Right ventricle myocardium superior (tissue), 1 donor: Measurements from ENCODE around the gene STK16. TPM values are rescaled to one million over a fixed set of nuclear protein-coding genes. Genes with fewer than 3 reads are reported as not detected.
A peak's percentile ranks its signal among the peaks of the same experiment; 100 is the strongest.
"Not testable (repeated sequence)": the region's sequence is repeated elsewhere in the genome, so short reads cannot be mapped to it uniquely, and the experiment has no call there.

ENCODE experiments used
- ATAC-seq: fragments of 200-7000 bp; cut with Tn5 transposase; one replicate; pipeline ENCODE4 v1.9.1; 2020; ENCODE audit warnings: mild to moderate bottlenecking; ENCODE audit not compliant: poor library complexity
- DNase-seq: peaks from one replicate; pipeline ENCODE4 v3.0.0-alpha.2; 2020
- intact Hi-C: fragments of 100-400 bp; cut with DNase I; formaldehyde crosslinking; loops from one replicate; pipeline ENCODE4 v1.11.2; 2022
- total RNA-seq: library from RNA; stranded (reverse); fragmentation: NEBNext Ultra II Directional; extraction: Animal tissue kit (Norgen Biotek cat#: 25700); gene quantifications from one replicate; pipeline ENCODE4 v1.2.1, GENCODE V29; 2021
- donor health status: DM: no; HTN: yes; CAD: no; lungs with severe emphysema.

The STK16 gene
- total RNA-seq, 1 donor from 2014 or later = 16.7 TPM

DNA sequence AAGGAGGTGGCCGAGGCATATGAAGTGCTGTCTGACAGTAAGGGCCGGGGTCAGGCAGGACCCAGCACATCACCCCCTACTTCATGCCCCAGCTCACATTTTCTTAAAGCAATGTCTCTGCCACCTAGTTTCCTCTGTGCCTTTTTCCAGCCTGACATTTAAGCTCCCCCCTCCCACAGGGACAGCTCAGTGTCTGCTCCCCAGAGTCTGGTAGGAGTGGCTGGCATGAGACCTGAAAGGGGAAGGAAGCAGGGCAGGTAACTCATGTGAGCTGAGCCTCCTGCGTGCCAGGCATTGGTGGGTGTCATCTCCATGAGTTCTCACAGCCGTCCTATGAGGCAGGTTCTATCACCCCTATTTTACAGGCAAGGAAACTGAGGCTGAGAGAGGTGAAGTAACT lies 35.4 kb downstream of the STK16 start:
- intact Hi-C loops = no loop called here
- no peak for ATAC-seq
- DNase-seq = no peak

DNA sequence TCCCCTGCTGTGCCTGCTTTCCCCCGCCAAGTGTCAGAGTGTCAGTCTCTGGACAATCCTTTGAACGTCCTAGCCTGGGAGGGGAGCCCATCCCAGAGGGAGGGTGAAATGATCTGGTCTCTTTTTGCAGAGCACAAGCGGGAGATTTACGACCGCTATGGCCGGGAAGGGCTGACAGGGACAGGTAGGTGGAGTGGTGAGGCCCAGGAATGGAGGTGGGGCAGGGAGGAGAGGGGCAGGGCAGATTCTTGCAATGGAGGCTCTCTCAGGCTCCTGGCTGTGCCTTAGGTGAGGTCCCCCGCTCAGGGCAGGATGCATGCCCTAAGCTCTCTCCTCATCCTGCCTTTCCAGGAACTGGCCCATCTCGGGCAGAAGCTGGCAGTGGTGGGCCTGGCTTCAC lies 36.3 kb downstream of the STK16 start:
- intact Hi-C loops = no loop called here
- no peak for ATAC-seq
- DNase-seq = no peak

DNA sequence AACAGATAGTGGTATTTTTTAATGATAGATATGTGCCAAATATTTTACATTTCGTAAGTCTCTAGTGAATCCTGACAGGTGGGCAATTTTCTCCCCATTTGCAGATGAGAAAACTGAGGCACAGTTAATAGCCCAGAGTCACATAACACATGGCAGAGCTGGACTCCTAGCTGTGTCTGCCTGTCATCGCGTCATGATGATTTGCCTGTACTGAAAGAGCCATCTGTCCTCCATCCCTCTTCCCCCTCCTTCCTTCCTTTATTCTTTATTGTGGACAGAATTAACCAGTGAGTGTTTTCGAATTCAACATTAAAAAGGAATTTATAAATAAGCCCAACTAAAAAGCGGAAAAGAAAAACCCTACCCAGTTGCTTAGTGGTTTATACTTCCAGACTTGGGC lies 37.1 kb downstream of the STK16 start:
- intact Hi-C loops = no loop called here
- no peak for DNase-seq

DNA sequence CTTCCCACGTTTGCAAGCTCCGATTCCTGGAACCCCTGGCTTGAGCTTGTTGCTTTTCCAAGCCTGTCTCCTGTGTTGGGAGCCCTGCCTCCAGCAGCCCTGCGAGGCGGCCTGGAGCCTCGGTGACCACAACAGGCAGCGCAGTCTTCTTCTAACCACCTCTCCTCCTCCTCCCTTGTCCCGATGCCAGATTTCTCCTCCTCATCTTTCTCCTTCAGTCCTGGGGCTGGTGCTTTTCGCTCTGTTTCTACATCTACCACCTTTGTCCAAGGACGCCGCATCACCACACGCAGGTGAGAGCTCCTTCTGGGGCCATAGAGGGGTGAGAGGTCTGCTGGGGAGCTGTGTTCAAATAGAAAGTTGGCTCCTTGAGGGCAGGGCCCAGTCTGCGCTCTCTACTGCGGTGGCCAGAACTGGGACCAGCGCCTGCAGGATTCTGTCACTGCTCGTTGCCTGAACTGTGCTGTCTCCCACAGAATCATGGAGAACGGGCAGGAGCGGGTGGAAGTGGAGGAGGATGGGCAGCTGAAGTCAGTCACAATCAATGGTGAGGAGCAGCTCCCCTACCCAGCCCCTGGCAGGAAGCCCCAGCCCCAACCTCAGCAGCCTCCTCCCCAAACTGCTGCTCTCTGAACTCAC lies 37.8 kb downstream of the STK16 start:
- intact Hi-C loops = no loop called here
- ATAC-seq (no peak), DNase-seq (no peak)

More for the DNA sequence above, 37.1 kb downstream of the STK16 start:
- no peak for ATAC-seq

DNA sequence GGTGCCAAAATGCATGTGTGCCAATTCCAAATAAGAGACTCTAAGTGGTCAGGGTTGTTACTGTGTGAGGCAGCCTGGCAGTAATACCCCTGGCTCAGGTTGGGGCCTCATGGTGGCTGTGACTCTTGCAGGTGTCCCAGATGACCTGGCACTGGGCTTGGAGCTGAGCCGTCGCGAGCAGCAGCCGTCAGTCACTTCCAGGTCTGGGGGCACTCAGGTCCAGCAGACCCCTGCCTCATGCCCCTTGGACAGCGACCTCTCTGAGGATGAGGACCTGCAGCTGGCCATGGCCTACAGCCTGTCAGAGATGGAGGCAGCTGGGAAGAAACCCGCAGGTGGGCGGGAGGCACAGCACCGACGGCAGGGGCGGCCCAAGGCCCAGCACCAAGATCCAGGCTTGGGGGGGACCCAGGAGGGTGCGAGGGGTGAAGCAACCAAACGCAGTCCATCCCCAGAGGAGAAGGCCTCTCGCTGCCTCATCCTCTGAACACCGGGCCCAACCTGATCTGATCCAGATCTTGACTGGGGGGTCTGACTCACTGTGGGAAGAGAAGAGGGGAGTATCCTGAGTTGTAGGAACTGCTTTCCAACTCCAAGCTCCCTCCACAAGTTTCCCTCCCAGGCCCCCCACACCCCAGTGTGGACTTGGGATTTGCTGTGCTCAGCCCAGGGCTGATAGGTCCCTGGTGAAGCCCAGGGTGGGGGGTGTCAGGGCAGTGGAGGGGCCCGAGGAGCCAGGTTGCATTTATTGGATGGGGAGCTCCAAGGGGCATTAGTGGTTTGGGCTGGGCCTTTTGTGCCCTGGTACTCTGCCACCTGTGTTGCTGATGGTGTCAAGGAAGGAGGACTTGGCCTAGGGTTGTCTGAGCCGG lies 39.5 kb downstream of the STK16 start:
- intact Hi-C loops = no loop called here
- ATAC-seq = no peak
- no peak for DNase-seq

DNA sequence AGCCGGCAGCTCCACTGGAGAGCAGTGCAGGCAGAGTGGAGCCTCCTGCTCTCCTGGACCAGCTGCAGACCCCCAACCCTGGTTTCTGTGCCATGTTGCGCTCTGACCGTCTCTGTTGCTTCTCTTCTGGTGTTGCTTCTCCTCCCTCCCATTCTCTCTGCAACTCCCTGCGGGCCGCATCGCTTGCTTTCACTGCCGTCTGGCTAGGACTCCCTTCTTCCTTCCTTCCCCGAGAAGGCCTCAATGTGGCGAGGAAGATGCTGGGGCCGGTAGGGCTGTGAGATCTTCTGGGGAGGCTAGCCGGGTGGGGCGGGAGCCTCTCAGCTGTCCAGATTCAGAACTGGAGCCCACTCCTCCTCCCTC lies 40.1 kb downstream of the STK16 start:
- DNase-seq (no peak), ATAC-seq (no peak)
- intact Hi-C loops = no loop called here

DNA sequence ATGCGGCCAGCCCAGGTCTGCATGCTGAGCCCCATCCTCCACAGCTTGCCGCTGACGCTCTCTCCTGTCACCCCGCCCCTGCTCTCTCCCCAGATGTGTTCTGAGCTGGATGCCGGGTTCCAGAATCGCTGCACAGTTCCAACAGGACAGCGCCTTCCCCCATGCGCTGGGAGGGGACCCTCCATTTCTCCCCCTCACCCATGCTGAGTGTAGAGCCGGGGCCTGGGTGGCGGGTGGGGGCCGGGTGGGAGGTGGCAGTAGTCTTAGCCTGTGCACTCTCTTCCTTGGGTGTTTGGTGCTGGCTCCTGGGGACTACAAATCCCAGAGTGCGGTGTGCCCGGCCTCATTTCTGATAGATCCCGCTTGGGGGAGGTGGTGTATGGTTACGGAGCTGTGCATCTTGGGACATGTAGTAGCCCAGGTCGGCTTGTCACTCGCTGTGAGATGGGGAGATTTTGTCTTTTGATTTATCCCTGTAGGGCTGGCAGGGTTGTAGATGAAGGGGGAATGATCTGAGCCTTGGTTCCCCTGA lies 40.7 kb downstream of the STK16 start:
- peak; percentile 42 for ATAC-seq
- intact Hi-C loops = no loop called here
- DNase-seq = no peak

DNA sequence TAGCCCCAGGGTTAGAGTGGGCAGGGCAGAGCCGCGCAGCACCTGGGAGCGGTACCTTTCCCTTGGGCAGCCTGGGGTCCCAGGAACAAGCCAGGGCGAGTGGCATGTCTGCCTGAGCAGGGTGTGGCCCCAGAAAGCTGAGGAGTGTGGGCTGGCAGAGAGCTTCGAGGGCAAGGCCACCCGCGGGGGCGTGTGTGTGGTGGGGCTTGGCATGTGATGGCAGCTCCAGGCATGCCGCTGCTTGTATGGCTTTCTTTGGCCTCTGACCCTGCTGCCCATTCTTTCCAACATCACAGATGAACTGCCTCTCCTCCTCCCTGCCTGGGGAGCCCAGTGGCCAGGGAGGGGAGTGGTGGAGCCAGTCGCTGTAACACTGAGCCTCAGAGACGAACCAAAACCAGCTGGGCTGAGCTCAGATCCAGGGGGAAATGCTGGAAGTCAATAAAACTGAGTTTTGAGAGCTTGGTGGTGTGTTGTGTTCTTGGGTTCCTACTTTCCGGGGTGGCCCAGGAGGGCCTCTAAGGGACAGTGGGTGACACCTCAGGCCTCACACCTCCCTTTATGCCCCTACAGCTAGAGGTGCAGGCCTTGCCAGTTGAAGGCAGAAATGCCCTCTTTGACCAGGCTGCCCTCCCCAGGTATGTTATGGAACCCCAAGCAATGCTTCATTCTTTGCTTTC lies 41.3 kb downstream of the STK16 start:
- intact Hi-C loops = no loop called here
- DNase-seq (no peak), ATAC-seq (no peak)

DNA sequence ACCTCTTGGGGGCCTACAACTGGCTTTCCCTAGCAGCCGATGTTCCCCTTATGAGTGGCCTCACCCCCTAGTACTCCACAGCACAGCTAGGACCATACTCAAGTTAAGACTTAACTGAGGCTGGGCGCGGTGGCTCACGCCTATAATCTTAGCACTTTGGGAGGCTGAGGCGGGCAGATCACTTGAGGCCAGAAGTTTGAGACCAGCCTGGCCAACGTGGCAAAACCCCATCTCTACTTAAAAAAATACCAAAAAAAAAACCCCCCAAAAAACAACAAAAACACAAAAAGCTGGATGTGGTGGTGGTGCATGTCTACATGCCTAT lies 41.8 kb downstream of the STK16 start:
- intact Hi-C loops, DNase-seq, ATAC-seq: not testable (repeated sequence)

DNA sequence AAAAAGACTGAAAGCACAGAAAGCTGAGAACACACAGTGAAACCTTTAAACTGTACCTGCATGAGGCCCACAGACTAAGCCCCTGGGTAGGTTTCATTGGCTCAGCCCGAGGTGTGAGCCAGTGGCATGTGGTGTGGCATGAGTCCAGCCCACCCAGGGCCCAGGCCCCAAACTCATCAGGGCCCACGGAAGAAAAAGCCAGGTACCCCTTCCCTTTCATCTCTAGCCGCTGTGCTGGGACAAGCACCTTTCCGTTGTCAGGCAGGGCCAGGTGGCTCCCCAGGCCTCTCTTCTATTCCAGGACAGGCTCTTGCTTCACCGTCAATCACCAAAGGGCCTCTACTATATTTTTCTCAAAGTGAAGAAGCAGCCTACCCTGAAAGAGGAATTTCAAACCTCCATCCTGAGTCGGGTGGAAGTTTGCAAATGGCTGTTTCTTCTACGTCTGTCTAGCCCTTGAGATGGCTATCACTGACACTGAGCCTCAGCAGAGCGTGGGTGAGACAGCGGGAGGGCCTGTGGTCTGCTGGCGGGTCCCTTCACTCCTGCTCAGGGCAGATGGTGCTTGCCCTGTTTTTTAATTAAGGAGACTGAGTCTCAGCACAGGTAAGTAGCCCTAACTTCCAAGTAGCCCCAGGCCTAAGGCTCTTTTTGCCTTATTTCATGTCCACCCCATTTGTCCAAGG lies 42.4 kb downstream of the STK16 start:
- no peak for DNase-seq
- intact Hi-C loops = no loop called here
- no peak for ATAC-seq

DNA sequence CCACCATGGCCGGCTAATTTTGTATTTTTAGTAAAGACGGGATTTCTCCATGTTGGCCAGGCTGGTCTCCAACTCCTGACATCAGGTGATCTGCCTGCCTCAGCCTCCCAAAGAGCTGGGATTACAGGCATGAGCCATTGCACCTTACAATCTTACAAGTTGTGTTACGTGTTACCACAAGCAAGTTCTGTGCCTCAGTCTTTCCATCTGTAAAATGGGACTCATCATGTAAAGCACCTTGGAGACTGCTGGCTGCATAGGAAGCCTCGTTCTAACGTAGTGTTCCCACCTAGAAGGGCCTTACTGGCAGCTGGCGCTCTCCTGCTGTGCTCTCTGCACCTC lies 43.9 kb downstream of the STK16 start:
- intact Hi-C loops = no loop called here
- no peak for ATAC-seq
- DNase-seq = no peak

DNA sequence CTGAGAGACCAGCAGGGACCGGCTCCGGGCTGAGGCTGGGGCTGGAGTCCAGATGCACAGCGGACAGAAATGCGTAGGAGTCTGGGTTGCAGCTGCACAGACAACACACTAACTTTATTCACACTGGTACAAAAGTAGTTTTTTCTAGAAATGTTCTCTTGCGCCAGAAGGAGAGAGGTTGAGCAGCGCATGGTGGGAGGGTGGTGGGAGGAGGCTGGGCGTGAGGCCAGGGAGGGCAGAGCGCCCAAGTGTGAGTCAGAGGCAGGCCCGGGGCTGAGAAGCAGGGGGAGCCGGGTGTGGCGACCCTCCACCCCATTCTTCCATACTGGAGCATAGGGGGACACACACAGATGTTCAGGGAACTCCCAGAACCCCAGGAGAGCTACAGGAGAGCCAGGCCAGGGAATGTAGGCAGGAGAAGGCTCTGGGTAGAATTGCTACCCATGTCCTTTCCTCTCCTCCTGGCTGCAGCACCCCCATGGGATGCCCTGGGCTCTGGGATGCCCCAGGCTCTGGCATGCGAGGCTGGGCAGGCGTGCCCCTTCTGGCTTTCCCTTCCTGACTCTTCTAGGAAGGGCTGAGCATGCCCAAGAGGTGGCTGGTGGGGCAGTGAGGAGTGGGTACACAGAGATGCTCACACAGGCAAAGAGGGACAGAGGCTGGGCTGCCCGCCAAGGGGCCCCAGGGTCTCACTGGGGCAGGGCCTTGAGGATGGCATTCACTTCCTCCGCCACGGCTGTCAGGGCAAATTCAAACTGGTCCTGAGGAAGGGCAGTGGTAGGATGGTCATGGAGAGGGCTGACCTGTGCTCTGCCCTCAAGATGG lies 44.5 kb downstream of the STK16 start:
- DNase-seq = peak; percentile 86
- intact Hi-C loops = no loop called here
- ATAC-seq = peak; percentile 61

DNA sequence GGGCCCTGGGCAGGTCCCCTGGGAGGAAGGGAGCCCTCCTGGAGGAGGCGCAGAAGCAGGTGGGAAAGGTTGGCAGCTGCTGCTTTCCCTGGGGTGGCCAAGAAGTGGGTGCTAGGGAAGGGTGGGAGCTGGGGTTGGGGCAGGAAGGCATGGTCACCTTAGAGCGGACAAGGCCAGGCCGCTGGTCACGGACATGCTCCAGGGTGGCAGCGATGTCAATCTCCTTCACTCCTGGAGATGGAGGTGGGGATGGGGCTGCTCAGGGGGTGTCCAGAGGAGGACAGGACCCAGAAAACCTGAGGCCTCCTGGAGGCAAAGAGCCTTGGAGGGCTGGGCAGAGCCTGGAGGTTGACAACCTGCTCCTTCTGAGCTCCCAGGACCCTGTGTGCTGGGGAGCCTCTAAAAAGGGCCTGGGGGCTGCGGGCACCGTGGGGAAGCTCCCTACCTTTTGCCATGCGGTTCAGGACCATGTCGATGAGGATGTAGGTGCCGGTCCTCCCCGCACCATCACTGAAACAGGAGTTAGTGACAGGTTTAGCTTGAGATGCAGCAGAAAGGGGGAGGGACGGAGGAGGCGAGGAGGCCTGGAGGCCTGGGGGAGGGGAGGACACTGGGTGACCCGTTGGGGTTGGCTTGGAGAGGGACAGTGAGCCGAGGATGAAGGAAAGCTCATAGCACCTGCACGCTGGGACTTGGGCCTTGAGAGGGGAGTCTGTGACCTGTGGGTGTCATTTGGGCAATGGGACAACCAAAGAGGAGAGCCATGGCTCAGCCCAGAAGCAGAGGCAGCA lies 45.3 kb downstream of the STK16 start:
- ATAC-seq = no peak
- intact Hi-C loops = no loop called here

DNA sequence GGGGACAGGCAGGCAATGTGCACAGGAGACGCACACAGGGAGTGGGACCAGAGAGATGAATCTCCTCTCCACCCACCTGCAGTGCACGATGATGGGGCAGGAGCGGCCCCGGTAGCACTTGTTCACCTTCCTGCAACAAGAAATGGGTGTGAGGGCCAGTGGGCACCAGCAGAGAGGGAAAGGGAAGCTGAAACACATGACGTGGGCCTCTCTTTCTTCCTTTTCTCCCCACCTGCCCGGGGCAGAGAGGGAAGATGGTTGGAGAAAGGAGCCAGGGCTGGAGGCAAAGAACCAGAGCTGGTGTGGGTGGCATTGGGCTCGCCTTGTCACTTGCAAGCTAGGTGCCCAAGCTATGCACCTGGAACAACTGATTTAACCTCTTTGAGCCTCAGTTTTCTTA lies 46.1 kb downstream of the STK16 start:
- intact Hi-C loops = no loop called here
- DNase-seq (no peak), ATAC-seq (no peak)

More for the DNA sequence above, 45.3 kb downstream of the STK16 start:
- no peak for DNase-seq

DNA sequence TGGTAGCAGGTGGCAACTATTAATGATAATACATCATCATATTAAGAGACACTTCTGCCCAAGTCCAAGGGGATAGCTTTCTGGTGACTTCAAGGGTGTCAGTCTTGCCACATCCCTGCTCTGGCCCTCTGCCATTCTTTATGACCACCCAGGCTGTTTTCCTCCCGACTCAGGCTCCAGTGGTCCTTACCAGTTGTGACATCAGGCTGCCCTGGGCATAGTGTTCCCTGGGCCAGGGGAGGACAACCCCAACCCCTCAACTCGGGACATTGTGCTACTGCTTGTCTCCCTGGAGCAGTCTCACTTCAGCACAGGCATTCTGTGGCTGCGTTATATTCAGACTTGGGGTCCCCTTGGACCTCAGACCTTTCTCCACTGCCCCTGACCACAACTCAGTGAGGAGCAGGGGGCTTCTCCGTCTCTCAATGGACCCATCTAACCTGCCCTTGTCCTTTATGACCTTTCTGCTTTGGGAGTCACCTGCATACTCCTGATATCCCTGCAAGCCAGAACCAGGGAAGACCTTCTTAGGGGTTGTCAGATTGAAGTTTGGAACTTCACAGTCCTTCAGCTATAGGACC lies 46.7 kb downstream of the STK16 start:
- ATAC-seq (no peak), DNase-seq (no peak)
- intact Hi-C loops = no loop called here

DNA sequence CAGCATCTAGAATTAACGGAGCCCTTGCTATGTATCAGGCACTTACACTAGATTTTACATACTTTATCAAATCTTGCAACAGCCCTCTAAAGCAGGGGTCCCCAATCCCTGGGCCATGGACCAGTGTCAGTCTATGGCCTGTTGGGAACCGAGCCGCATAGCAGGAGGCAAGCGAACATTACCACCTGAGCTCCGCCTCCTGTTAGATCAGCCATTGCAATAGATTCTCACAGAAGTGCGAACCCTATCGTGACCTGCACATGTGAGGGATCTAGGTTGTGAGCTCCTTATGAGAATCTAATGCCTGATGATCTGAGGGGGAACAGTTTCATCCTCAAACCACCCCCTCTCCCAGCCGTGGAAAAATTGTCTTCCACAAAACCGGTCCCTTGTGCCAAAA lies 47.3 kb downstream of the STK16 start:
- ATAC-seq (no peak), DNase-seq (no peak)
- intact Hi-C loops = no loop called here

DNA sequence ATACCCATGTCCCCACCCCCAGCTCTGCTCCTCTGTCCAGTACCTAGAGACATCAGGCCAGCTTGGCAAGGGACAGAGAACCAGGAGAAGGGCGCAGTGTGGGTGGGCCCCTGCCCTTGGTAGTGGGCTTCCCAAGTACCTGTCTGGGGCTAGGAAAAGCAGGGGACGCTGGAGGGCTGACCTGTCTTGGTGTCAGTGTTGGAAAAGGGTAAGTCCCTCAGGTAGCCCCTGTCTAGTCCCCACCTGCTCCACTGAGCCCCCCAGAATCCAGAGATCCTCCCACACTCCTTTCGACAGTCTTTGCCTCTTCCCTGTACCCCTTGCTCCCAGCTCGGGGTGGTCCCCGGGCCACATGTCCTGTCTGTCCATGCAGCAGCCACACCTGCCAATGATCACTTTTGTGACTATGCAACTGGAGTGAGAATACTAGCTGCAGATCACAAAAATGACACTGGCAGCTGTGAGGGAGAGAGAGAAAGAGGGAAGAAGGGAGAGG lies 48.5 kb downstream of the STK16 start:
- no peak for DNase-seq
- no peak for ATAC-seq
- intact Hi-C loops = loop anchor here (2.0 kb wide), 1 partner anchor 15 kb away; the partner anchor contains the start of gene DNAJB2
